COLO829 (cell line): ENCODE data around the gene TENT4A.

Experiments used
- DNase-seq: peaks from one replicate; pipeline ENCODE4 v3.0.0; 2012; ENCODE audit warnings: low spot score

TENT4A gene

GRCh38 chr5:6700685-6701355, 12.4 kb upstream of the TENT4A start:
- no peak for DNase-seq

- no peak for DNase-seq
Observed at GRCh38 chr5:6701491-6701890, 11.7 kb upstream of the TENT4A start.

GRCh38 chr5:6702633-6703032, 10.6 kb upstream of the TENT4A start:
- no peak for DNase-seq

GRCh38 chr5:6703806-6704205, 9.4 kb upstream of the TENT4A start:
- no peak for DNase-seq

GRCh38 chr5:6704361-6704851, 8.8 kb upstream of the TENT4A start:
- no peak for DNase-seq

GRCh38 chr5:6705088-6705487, 8.1 kb upstream of the TENT4A start:
- no peak for DNase-seq

- no peak for DNase-seq
Observed at GRCh38 chr5:6705959-6706358, 7.3 kb upstream of the TENT4A start.

- DNase-seq, result no peak
Observed at GRCh38 chr5:6707852-6708251, 5.4 kb upstream of the TENT4A start.

- DNase-seq, result no peak
Observed at GRCh38 chr5:6708814-6709213, 4.4 kb upstream of the TENT4A start.

GRCh38 chr5:6710070-6710469, 3.2 kb upstream of the TENT4A start:
- DNase-seq, result no peak

GRCh38 chr5:6710551-6711318, 2.5 kb upstream of the TENT4A start:
- DNase-seq, result no peak

- no peak for DNase-seq
Observed at GRCh38 chr5:6711409-6712141, 1.7 kb upstream of the TENT4A start.

GRCh38 chr5:6712142-6712576, 1.1 kb upstream of the TENT4A start:
- DNase-seq, result no peak

GRCh38 chr5:6712577-6713273, 507 bp upstream of the TENT4A start:
- DNase-seq, result peak; percentile 94

GRCh38 chr5:6714226-6715041, 1.2 kb downstream of the TENT4A start:
- DNase-seq, result peak; percentile 3

GRCh38 chr5:6715271-6715670, 2.0 kb downstream of the TENT4A start:
- no peak for DNase-seq

- DNase-seq, result no peak
Observed at GRCh38 chr5:6715758-6716628, 2.8 kb downstream of the TENT4A start.

- DNase-seq, result no peak
Observed at GRCh38 chr5:6716629-6717149, 3.5 kb downstream of the TENT4A start.

GRCh38 chr5:6717247-6717646, 4.0 kb downstream of the TENT4A start:
- no peak for DNase-seq

- DNase-seq, result no peak
Observed at GRCh38 chr5:6717687-6718086, 4.5 kb downstream of the TENT4A start.
